ENCODE data around the gene PLLP. TPM values are rescaled to one million over a fixed set of nuclear protein-coding genes. Genes with fewer than 3 reads are reported as not detected.

Gene PLLP
- total and polyA plus RNA-seq, 9 of the 15 experiments (the other 6 are each of a cell fraction or from before 2014, with no cell fraction given), result 0.09 to 0.96 (median 0.27) TPM

DNA sequence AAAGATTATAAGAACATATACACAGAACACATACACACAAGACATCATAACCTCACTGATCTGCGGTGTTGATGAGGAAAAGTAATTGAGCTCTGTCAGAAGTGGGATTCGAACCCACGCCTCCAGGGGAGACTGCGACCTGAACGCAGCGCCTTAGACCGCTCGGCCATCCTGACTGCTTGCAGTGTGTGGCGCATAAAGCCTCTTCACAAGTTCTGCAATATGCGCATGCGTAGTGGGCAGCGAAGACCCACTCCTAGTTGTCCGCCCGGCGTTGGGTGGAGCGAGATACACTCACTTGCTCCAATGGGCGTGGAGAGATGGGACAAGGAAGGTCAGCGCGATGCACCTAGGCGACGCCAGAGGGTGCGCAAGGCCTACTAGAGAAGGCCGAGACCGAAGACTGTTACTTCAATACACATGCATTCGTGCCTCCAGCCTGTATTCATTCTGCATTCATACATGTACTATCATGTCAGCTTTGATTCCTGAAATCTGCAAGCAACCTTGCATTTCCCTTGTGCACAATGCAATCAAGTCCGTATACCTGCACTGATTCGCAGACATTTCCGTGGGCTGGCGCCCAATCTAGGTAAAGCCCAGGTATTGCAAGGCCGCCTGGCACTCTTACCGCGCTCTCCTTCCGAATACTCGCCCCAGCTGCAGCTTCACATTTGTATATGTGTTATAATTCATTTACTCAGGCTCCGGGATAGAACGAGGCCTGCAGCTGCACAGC is 16.1 kb upstream of the PLLP start (continued):
- TF ChIP-seq, protein P1, sequence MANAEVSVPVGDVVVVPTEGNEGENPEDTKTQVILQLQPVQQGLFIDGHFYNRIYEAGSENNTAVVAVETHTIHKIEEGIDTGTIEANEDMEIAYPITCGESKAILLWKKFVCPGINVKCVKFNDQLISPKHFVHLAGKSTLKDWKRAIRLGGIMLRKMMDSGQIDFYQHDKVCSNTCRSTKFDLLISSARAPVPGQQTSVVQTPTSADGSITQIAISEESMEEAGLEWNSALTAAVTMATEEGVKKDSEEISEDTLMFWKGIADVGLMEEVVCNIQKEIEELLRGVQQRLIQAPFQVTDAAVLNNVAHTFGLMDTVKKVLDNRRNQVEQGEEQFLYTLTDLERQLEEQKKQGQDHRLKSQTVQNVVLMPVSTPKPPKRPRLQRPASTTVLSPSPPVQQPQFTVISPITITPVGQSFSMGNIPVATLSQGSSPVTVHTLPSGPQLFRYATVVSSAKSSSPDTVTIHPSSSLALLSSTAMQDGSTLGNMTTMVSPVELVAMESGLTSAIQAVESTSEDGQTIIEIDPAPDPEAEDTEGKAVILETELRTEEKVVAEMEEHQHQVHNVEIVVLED (CRISPR knock-in tag; IDR thresholded peaks at IDR 0.05), result no peak
- TF ChIP-seq CREBBP (IDR thresholded peaks at IDR 0.05; ENCODE audit: low read depth, low read length) (no peak), ZC3H8 (IDR thresholded peaks at IDR 0.05) (no peak), RBM15 (IDR thresholded peaks at IDR 0.05; ENCODE audit: insufficient read depth, low read length) (no peak), ZNF197 (CRISPR knock-in tag; IDR thresholded peaks at IDR 0.05; ENCODE audit: low read depth) (no peak), NFE2 (IDR thresholded peaks at IDR 0.05; ENCODE audit: low read depth) (no peak)
- TF ChIP-seq, protein P2, sequence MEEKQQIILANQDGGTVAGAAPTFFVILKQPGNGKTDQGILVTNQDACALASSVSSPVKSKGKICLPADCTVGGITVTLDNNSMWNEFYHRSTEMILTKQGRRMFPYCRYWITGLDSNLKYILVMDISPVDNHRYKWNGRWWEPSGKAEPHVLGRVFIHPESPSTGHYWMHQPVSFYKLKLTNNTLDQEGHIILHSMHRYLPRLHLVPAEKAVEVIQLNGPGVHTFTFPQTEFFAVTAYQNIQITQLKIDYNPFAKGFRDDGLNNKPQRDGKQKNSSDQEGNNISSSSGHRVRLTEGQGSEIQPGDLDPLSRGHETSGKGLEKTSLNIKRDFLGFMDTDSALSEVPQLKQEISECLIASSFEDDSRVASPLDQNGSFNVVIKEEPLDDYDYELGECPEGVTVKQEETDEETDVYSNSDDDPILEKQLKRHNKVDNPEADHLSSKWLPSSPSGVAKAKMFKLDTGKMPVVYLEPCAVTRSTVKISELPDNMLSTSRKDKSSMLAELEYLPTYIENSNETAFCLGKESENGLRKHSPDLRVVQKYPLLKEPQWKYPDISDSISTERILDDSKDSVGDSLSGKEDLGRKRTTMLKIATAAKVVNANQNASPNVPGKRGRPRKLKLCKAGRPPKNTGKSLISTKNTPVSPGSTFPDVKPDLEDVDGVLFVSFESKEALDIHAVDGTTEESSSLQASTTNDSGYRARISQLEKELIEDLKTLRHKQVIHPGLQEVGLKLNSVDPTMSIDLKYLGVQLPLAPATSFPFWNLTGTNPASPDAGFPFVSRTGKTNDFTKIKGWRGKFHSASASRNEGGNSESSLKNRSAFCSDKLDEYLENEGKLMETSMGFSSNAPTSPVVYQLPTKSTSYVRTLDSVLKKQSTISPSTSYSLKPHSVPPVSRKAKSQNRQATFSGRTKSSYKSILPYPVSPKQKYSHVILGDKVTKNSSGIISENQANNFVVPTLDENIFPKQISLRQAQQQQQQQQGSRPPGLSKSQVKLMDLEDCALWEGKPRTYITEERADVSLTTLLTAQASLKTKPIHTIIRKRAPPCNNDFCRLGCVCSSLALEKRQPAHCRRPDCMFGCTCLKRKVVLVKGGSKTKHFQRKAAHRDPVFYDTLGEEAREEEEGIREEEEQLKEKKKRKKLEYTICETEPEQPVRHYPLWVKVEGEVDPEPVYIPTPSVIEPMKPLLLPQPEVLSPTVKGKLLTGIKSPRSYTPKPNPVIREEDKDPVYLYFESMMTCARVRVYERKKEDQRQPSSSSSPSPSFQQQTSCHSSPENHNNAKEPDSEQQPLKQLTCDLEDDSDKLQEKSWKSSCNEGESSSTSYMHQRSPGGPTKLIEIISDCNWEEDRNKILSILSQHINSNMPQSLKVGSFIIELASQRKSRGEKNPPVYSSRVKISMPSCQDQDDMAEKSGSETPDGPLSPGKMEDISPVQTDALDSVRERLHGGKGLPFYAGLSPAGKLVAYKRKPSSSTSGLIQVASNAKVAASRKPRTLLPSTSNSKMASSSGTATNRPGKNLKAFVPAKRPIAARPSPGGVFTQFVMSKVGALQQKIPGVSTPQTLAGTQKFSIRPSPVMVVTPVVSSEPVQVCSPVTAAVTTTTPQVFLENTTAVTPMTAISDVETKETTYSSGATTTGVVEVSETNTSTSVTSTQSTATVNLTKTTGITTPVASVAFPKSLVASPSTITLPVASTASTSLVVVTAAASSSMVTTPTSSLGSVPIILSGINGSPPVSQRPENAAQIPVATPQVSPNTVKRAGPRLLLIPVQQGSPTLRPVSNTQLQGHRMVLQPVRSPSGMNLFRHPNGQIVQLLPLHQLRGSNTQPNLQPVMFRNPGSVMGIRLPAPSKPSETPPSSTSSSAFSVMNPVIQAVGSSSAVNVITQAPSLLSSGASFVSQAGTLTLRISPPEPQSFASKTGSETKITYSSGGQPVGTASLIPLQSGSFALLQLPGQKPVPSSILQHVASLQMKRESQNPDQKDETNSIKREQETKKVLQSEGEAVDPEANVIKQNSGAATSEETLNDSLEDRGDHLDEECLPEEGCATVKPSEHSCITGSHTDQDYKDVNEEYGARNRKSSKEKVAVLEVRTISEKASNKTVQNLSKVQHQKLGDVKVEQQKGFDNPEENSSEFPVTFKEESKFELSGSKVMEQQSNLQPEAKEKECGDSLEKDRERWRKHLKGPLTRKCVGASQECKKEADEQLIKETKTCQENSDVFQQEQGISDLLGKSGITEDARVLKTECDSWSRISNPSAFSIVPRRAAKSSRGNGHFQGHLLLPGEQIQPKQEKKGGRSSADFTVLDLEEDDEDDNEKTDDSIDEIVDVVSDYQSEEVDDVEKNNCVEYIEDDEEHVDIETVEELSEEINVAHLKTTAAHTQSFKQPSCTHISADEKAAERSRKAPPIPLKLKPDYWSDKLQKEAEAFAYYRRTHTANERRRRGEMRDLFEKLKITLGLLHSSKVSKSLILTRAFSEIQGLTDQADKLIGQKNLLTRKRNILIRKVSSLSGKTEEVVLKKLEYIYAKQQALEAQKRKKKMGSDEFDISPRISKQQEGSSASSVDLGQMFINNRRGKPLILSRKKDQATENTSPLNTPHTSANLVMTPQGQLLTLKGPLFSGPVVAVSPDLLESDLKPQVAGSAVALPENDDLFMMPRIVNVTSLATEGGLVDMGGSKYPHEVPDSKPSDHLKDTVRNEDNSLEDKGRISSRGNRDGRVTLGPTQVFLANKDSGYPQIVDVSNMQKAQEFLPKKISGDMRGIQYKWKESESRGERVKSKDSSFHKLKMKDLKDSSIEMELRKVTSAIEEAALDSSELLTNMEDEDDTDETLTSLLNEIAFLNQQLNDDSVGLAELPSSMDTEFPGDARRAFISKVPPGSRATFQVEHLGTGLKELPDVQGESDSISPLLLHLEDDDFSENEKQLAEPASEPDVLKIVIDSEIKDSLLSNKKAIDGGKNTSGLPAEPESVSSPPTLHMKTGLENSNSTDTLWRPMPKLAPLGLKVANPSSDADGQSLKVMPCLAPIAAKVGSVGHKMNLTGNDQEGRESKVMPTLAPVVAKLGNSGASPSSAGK (IDR thresholded peaks at IDR 0.05), result no peak; the same call in 1 of the 2 replicates
- TF ChIP-seq, protein P3, sequence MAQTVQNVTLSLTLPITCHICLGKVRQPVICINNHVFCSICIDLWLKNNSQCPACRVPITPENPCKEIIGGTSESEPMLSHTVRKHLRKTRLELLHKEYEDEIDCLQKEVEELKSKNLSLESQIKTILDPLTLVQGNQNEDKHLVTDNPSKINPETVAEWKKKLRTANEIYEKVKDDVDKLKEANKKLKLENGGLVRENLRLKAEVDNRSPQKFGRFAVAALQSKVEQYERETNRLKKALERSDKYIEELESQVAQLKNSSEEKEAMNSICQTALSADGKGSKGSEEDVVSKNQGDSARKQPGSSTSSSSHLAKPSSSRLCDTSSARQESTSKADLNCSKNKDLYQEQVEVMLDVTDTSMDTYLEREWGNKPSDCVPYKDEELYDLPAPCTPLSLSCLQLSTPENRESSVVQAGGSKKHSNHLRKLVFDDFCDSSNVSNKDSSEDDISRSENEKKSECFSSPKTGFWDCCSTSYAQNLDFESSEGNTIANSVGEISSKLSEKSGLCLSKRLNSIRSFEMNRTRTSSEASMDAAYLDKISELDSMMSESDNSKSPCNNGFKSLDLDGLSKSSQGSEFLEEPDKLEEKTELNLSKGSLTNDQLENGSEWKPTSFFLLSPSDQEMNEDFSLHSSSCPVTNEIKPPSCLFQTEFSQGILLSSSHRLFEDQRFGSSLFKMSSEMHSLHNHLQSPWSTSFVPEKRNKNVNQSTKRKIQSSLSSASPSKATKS (CRISPR knock-in tag; IDR thresholded peaks at IDR 0.05), result no peak
- TF ChIP-seq, protein P4, sequence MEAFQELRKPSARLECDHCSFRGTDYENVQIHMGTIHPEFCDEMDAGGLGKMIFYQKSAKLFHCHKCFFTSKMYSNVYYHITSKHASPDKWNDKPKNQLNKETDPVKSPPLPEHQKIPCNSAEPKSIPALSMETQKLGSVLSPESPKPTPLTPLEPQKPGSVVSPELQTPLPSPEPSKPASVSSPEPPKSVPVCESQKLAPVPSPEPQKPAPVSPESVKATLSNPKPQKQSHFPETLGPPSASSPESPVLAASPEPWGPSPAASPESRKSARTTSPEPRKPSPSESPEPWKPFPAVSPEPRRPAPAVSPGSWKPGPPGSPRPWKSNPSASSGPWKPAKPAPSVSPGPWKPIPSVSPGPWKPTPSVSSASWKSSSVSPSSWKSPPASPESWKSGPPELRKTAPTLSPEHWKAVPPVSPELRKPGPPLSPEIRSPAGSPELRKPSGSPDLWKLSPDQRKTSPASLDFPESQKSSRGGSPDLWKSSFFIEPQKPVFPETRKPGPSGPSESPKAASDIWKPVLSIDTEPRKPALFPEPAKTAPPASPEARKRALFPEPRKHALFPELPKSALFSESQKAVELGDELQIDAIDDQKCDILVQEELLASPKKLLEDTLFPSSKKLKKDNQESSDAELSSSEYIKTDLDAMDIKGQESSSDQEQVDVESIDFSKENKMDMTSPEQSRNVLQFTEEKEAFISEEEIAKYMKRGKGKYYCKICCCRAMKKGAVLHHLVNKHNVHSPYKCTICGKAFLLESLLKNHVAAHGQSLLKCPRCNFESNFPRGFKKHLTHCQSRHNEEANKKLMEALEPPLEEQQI (IDR thresholded peaks at IDR 0.05), result no peak

All from K562 (cell line).